ENCODE measurements around the gene FEV. TPM values are rescaled to one million over a fixed set of nuclear protein-coding genes. Genes with fewer than 3 reads are reported as not detected.

The FEV gene
- total and polyA plus RNA-seq, 11 donors: not detected

- Histone ChIP-seq H3K9me3 (no peaks in the 10 kb centered on the region), H3K4me3 (peak overlapping the region; percentile 3 to 41 (median 24)), H3K27ac (no peak overlapping the region), H3K27me3 (peaks cover 78 to 100% (median 95%) of the 10 kb centered on the region in 9 donors), H3K36me3 (no peaks in the 10 kb centered on the region), H3K4me1 (peaks cover 12 to 55% (median 43%) of the 10 kb centered on the region in 12 donors)
- ATAC-seq (peak in 3 of 4 donors; percentile 20 to 86 (median 38)), DNase-seq (peak in 2 of 5 donors; percentile 57 to 74)
- 0 to 2% (median 1%) methylated on average over 43 to 50 of the region's 50 CpGs for WGBS, 4 donors
- TF ChIP-seq POLR2A (IDR thresholded peaks at IDR 0.05) (no peak), CTCF (IDR thresholded peaks at IDR 0.05) (no peak)
- intact Hi-C loops (cut with DNase I): no loop called here
Measured at GRCh38 chr2:218984239-218985020, 554 bp downstream of the FEV start.

GRCh38 chr2:218983934-218984238, 1.1 kb downstream of the FEV start:
- no peaks in the 10 kb centered on the region for H3K9me3 ChIP-seq
- H3K4me1 ChIP-seq: peaks cover 12 to 55% (median 43%) of the 10 kb centered on the region in 12 donors
- H3K27me3 ChIP-seq: peaks cover 75 to 100% (median 95%) of the 10 kb centered on the region in 9 donors
- no peaks in the 10 kb centered on the region for H3K36me3 ChIP-seq
- peak overlapping the region in 8 of 12 donors; percentile 3 to 41 (median 27) for H3K4me3 ChIP-seq
- WGBS, 4 donors: 11 to 20% (median 14%) methylated on average over 9 to 10 of the region's 10 CpGs
- ATAC-seq (no peak), DNase-seq (no peak)
- intact Hi-C loops (cut with DNase I): no loop called here
- no peak overlapping the region for H3K27ac ChIP-seq
- TF ChIP-seq CTCF (IDR thresholded peaks at IDR 0.05) (no peak), POLR2A (IDR thresholded peaks at IDR 0.05) (no peak)

- ATAC-seq: no peak
- Histone ChIP-seq H3K4me3 (peak overlapping the region in 1 of 12 donors; percentile 10), H3K27me3 (peaks cover 71 to 100% (median 95%) of the 10 kb centered on the region in 9 donors), H3K4me1 (peaks cover 12 to 55% (median 43%) of the 10 kb centered on the region in 12 donors), H3K9me3 (no peaks in the 10 kb centered on the region), H3K27ac (no peak overlapping the region), H3K36me3 (no peaks in the 10 kb centered on the region)
- DNase-seq: no peak
- intact Hi-C loops (cut with DNase I): no loop called here
- TF ChIP-seq CTCF (IDR thresholded peaks at IDR 0.05): no peak
- TF ChIP-seq POLR2A (IDR thresholded peaks at IDR 0.05): no peak
- 12 to 26% (median 19%) methylated on average over 20 to 23 of the region's 23 CpGs for WGBS, 4 donors
Measured at GRCh38 chr2:218983263-218983933, 1.6 kb downstream of the FEV start.

GRCh38 chr2:218982586-218983262, 2.3 kb downstream of the FEV start:
- Histone ChIP-seq H3K9me3 (no peaks in the 10 kb centered on the region), H3K27ac (no peak overlapping the region), H3K4me3 (peak overlapping the region in 7 of 12 donors; percentile 23 to 44 (median 32)), H3K4me1 (peaks cover 12 to 55% (median 43%) of the 10 kb centered on the region in 12 donors), H3K36me3 (no peaks in the 10 kb centered on the region), H3K27me3 (peaks cover 71 to 100% (median 90%) of the 10 kb centered on the region in 9 donors)
- WGBS, 4 donors: 7 to 16% (median 10%) methylated on average over 16 to 28 of the region's 28 CpGs
- no peak for DNase-seq
- TF ChIP-seq POLR2A (IDR thresholded peaks at IDR 0.05) (no peak), CTCF (IDR thresholded peaks at IDR 0.05) (no peak)
- intact Hi-C loops (cut with DNase I): no loop called here
- no peak for ATAC-seq
